RWPE2 (cell line): ENCODE measurements around the gene GALNT16.

Experiments used
- ATAC-seq: fragments of 200-7000 bp; cut with Tn5 transposase; 3 replicates; pipeline ENCODE4 v1.9.1; 2021; ENCODE audit warnings: low read depth
- DNase-seq: peaks from one replicate; pipeline ENCODE4 v3.0.0-alpha.2; 2020; ENCODE audit warnings: low spot score
- H3K27ac ChIP-seq: fragments of 450-650 bp; 2 replicates; pipeline ENCODE4 v1.5.1; 2017; ENCODE audit warnings: mild to moderate bottlenecking; ENCODE audit not compliant: poor library complexity, severe bottlenecking
- H3K27me3 ChIP-seq: fragments of 250-450 bp; sonication (Bioruptor Pico); 2 replicates; pipeline ENCODE4 v1.5.1; 2021; ENCODE audit warnings: mild to moderate bottlenecking, moderate library complexity; ENCODE audit not compliant: insufficient read depth, poor library complexity, severe bottlenecking
- H3K36me3 ChIP-seq: fragments of 250-450 bp; sonication (Bioruptor Pico); 2 replicates; pipeline ENCODE4 v1.5.1; 2020; ENCODE audit warnings: low read depth, mild to moderate bottlenecking, moderate library complexity
- H3K4me1 ChIP-seq: fragments of 250-450 bp; sonication (Bioruptor Pico); 2 replicates; pipeline ENCODE4 v1.5.1; 2021; ENCODE audit warnings: mild to moderate bottlenecking, moderate library complexity; ENCODE audit not compliant: insufficient read depth, poor library complexity, severe bottlenecking
- H3K4me3 ChIP-seq: fragments of 250-450 bp; sonication (Bioruptor Pico); 2 replicates; pipeline ENCODE4 v1.5.1; 2021; ENCODE audit warnings: mild to moderate bottlenecking, moderate library complexity; ENCODE audit not compliant: severe bottlenecking
- H3K9me3 ChIP-seq: fragments of 250-450 bp; sonication (Bioruptor Pico); 2 replicates; pipeline ENCODE4 v1.5.1; 2021; ENCODE audit warnings: mild to moderate bottlenecking, moderate library complexity; ENCODE audit not compliant: severe bottlenecking
- TF ChIP-seq, protein P1 (sequence below): fragments of 450-650 bp; IDR thresholded peaks from one replicate; pipeline ENCODE4 v1.5.1; 2017; ENCODE audit warnings: mild to moderate bottlenecking, moderate library complexity; ENCODE audit not compliant: poor library complexity, severe bottlenecking

GALNT16 gene

DNA sequence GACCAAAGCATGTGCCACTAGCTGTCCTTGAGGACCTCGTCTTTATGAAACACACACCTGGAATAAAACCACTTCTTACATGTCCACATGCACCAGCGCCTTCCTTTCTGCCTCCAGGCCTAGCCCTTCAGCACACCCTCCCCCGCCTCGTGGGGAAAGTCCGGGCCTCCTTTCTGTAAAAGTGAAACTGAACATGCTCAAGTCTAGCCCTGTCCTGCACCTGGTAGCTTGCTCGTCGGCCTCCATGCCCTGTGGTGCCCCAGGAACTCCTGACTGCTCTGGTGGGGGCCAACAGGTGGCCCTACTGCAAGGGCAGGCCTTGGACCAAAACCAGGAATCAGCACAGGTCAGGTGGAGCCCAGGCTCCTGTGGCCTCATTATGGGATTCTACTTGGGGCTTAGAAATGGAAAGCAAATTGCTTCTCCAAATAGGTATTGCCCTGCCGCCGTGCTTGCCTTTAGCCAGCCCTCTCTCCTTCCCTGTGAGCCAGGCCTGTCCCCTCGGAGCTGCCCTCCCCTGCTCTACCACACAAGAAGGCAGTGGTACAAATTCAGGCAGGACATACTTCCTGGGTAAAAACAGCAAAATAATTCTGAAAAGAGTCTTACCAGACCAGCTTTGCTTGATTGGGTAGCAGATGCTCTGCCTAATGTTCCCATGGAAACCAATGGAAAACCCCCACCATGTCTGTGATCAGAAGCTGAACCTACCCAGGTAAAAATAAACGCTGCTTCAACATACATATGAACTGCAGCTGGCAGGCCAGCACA is 94.6 kb downstream of the GALNT16 start:
- no peak; the same call in 2 of the 3 replicates for ATAC-seq
- peaks cover 3% of the 10 kb centered on the region for H3K27me3 ChIP-seq
- no peak overlapping the region for H3K27ac ChIP-seq
- no peak for DNase-seq
- TF ChIP-seq, protein P1, sequence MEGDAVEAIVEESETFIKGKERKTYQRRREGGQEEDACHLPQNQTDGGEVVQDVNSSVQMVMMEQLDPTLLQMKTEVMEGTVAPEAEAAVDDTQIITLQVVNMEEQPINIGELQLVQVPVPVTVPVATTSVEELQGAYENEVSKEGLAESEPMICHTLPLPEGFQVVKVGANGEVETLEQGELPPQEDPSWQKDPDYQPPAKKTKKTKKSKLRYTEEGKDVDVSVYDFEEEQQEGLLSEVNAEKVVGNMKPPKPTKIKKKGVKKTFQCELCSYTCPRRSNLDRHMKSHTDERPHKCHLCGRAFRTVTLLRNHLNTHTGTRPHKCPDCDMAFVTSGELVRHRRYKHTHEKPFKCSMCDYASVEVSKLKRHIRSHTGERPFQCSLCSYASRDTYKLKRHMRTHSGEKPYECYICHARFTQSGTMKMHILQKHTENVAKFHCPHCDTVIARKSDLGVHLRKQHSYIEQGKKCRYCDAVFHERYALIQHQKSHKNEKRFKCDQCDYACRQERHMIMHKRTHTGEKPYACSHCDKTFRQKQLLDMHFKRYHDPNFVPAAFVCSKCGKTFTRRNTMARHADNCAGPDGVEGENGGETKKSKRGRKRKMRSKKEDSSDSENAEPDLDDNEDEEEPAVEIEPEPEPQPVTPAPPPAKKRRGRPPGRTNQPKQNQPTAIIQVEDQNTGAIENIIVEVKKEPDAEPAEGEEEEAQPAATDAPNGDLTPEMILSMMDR, result no peak
- no peaks in the 10 kb centered on the region for H3K4me1 ChIP-seq
- H3K4me3 ChIP-seq, result no peak overlapping the region
- no peaks in the 10 kb centered on the region for H3K36me3 ChIP-seq
- no peaks in the 10 kb centered on the region for H3K9me3 ChIP-seq

DNA sequence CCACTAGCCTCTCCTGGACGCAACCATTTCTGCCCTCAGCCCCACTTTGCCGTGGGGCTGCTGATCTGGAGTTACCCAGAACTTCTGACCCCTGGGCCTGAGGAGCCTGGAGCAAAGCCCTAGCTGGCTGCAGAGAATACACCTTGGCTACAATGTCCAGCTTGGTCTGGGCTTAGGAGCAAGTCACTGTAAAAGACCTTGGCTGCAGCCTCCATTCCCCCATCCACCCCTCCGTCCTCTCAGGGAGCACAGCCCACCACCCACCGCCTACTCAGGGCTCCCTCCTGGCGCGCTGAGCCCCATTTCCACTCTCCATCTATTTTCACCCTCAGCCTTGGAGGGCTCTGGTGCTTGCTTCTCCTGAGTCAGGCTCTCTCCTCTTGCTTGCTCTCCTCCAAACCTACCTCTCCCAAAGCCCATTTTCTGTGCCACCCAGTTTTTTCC is 95.2 kb downstream of the GALNT16 start:
- Histone ChIP-seq H3K9me3 (no peaks in the 10 kb centered on the region), H3K27ac (no peak overlapping the region), H3K27me3 (peaks cover 3% of the 10 kb centered on the region), H3K4me1 (no peaks in the 10 kb centered on the region), H3K36me3 (no peaks in the 10 kb centered on the region), H3K4me3 (no peak overlapping the region)
- no peak for DNase-seq
- ATAC-seq, result no peak
- TF ChIP-seq, protein P1, result no peak

DNA sequence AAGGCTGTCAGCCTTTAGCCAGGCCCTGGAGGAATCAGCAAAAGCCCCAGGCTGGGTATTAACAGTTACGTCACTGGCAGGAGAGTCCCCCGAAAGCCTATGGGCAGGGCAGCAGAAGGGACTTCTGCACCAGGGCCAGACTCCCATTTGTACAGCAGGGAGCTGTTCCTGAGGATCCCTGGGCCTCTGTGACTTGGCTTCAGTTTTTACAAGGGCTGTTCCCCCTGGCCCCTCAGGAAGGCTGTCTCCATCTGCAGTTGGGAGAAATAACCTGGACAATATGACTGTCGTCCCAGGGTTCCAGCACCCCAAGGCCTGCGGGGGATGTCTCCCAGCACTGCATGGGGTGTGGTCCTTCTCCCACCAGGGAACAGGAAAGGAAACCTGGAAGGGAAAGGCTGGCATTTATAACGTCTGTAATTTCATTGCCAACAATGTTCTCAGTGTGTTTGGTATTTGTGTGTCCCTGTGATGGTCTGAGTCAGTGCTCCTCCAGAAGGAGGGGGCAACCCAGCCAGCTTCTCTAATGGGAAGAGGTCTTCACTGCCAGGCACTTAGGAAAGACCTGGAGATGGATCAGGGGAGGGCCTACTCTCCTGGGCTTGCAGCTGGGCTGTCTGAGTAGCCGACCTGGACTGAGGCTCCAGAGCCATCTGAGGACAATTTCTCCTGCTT is 95.8 kb downstream of the GALNT16 start:
- H3K4me3 ChIP-seq, result no peak overlapping the region
- H3K4me1 ChIP-seq, result no peaks in the 10 kb centered on the region

DNA sequence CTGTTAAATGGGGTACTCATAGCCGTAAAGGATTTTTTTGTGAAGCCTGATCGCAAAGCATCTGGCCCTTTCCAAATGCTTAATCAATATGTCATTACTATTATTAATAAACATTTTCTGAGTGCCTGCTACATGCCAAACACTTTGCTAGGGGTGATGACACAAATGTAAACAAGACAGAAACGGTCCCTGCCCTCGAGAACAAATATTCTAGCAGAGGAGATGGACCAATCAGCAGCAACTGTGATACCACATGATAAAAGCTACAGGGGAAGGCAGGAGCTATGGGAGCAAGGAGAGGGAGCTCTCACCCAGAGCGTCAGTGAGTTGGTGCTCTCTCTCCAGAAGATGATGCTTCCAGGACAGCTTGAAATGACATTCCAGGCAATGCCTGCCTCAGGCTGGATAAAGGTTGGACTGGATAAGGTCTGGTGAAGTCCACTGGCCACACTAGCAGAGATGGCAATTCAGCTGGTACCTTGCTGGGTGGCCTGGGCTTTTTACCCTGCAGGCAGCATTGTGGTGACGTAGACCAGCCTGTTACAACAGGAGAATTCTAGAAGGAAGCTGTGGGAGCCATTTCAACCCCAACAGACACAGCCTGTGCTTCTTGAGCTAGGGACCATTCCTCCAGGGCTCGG is 97.1 kb downstream of the GALNT16 start:
- ATAC-seq, result no peak
- Histone ChIP-seq H3K27ac (no peak overlapping the region), H3K4me3 (no peak overlapping the region), H3K4me1 (no peaks in the 10 kb centered on the region), H3K36me3 (no peaks in the 10 kb centered on the region), H3K9me3 (no peaks in the 10 kb centered on the region), H3K27me3 (peaks cover 3% of the 10 kb centered on the region)
- TF ChIP-seq, protein P1, result no peak
- no peak for DNase-seq

More for the DNA sequence above, 95.8 kb downstream of the GALNT16 start:
- no peaks in the 10 kb centered on the region for H3K36me3 ChIP-seq
- TF ChIP-seq, protein P1, result no peak
- no peaks in the 10 kb centered on the region for H3K9me3 ChIP-seq
- no peak overlapping the region for H3K27ac ChIP-seq
- DNase-seq, result no peak
- H3K27me3 ChIP-seq, result peaks cover 3% of the 10 kb centered on the region
- ATAC-seq, result no peak; the same call in 2 of the 3 replicates
